WTC11 (cell line): ENCODE results near the gene USP34. TPM values are rescaled to one million over a fixed set of nuclear protein-coding genes. Genes with fewer than 3 reads are reported as not detected.

Source experiments
- total RNA-seq: library from RNA; stranded (reverse); gene quantifications from 3 replicates; pipeline ENCODE4 v1.2.3, GENCODE V29; 2021

Gene USP34
- total RNA-seq, 1 experiment from 2014 or later, result 92.3 TPM

Other genes starting within 250 kb of the USP34 start
- gene XPO1, start 67.3 kb upstream of the USP34 start, total RNA-seq, result 258 to 272 TPM (median 260 TPM) in 3 replicates